GM21447 (cell line): ENCODE results near the gene FOXP2.
"Not testable (repeated sequence)": the region's sequence is repeated elsewhere in the genome, so short reads cannot be mapped to it uniquely, and the experiment has no call there.

Experiments used
- ATAC-seq: cut with Tn5 transposase; IDR thresholded peaks from one replicate; pipeline ENCODE4 v1.9.1; 2021; ENCODE audit not compliant: unreplicated experiment

FOXP2 gene

GRCh38 chr7:114419441-114420272, 5.0 kb downstream of the FOXP2 start:
- ATAC-seq, result no peak

GRCh38 chr7:114422507-114423501, 8.2 kb downstream of the FOXP2 start:
- ATAC-seq, result no peak

GRCh38 chr7:114426382-114426781, 11.8 kb downstream of the FOXP2 start:
- ATAC-seq, result no peak

- ATAC-seq, result no peak
These were observed 12.2 kb downstream of the FOXP2 start for GRCh38 chr7:114426824-114427223.

- ATAC-seq, result no peak
These were observed 13.6 kb downstream of the FOXP2 start for GRCh38 chr7:114428211-114428610.

GRCh38 chr7:114431189-114431588, 16.6 kb downstream of the FOXP2 start:
- no peak for ATAC-seq

- no peak for ATAC-seq
These were observed 17.4 kb downstream of the FOXP2 start for GRCh38 chr7:114432061-114432460.

GRCh38 chr7:114432703-114433102, 18.1 kb downstream of the FOXP2 start:
- no peak for ATAC-seq

GRCh38 chr7:114439581-114439980, 25.0 kb downstream of the FOXP2 start:
- no peak for ATAC-seq

- ATAC-seq, result not testable (repeated sequence)
These were observed 26.3 kb downstream of the FOXP2 start for GRCh38 chr7:114440927-114441326.

- no peak for ATAC-seq
These were observed 29.6 kb downstream of the FOXP2 start for GRCh38 chr7:114444196-114444595.

GRCh38 chr7:114450431-114450830, 35.8 kb downstream of the FOXP2 start:
- ATAC-seq, result no peak

GRCh38 chr7:114459574-114459973, 45.0 kb downstream of the FOXP2 start:
- ATAC-seq, result no peak

- ATAC-seq, result no peak
These were observed 45.4 kb downstream of the FOXP2 start for GRCh38 chr7:114460021-114460420.

GRCh38 chr7:114466917-114467316, 52.3 kb downstream of the FOXP2 start:
- ATAC-seq, result no peak

GRCh38 chr7:114468844-114469243, 54.2 kb downstream of the FOXP2 start:
- ATAC-seq, result no peak

- no peak for ATAC-seq
These were observed 58.4 kb downstream of the FOXP2 start for GRCh38 chr7:114472896-114473512.

- ATAC-seq, result no peak
These were observed 63.8 kb downstream of the FOXP2 start for GRCh38 chr7:114478384-114478783.

- ATAC-seq, result no peak
These were observed 67.4 kb downstream of the FOXP2 start for GRCh38 chr7:114481999-114482398.

GRCh38 chr7:114484226-114484625, 69.6 kb downstream of the FOXP2 start:
- no peak for ATAC-seq

GRCh38 chr7:114487174-114487573, 72.6 kb downstream of the FOXP2 start:
- no peak for ATAC-seq
